Thymus (tissue), 11 donors: ENCODE data around the gene QKI. TPM values are rescaled to one million over a fixed set of nuclear protein-coding genes. Genes with fewer than 3 reads are reported as not detected.

ENCODE experiments used
- DNase-seq, 9 donors: peaks; one replicate each; pipeline ENCODE4 v3.0.0-alpha.2; 2013; ENCODE audit warnings: low spot score in 9 of 9, low read depth in 6 of 9, missing footprints in 1 of 9
- H3K27ac ChIP-seq, 2 donors: one replicate each; pipeline ENCODE4 v1.5.1; 2013; ENCODE audit warnings: control low read depth in 1 of 2, low read depth in 1 of 2, low read length in 1 of 2, mild to moderate bottlenecking in 1 of 2, moderate library complexity in 1 of 2
- H3K27me3 ChIP-seq, 2 donors: one replicate each; pipeline ENCODE4 v1.5.1; 2013; ENCODE audit warnings: low read length in 1 of 2; ENCODE audit not compliant: control insufficient read depth in 2 of 2, insufficient read depth in 1 of 2
- H3K36me3 ChIP-seq, 2 donors: one replicate each; pipeline ENCODE4 v1.5.1; 2013; ENCODE audit warnings: low read length in 1 of 2, mild to moderate bottlenecking in 1 of 2, moderate library complexity in 1 of 2; ENCODE audit not compliant: control insufficient read depth in 2 of 2, insufficient read depth in 2 of 2
- H3K4me1 ChIP-seq, 2 donors: one replicate each; pipeline ENCODE4 v1.5.1; 2013; ENCODE audit warnings: low read length in 2 of 2; ENCODE audit not compliant: control insufficient read depth in 2 of 2, insufficient read depth in 2 of 2
- H3K4me3 ChIP-seq, 2 donors: one replicate each; pipeline ENCODE4 v1.5.1; 2013; ENCODE audit warnings: low read length in 2 of 2, control low read depth in 1 of 2, mild to moderate bottlenecking in 1 of 2
- H3K9me3 ChIP-seq, 2 donors: one replicate each; pipeline ENCODE4 v1.5.1; 2013; ENCODE audit warnings: low read length in 1 of 2, mild to moderate bottlenecking in 1 of 2; ENCODE audit not compliant: control insufficient read depth in 2 of 2, insufficient read depth in 1 of 2
- WGBS: extraction: QIAGEN DNeasy Blood & Tissue Kit; methylation state at CpG from one replicate; pipeline ENCODE4 v1.1.7; 2013; 5-methylcytosine and 5-hydroxymethylcytosine counted together
- polyA plus RNA-seq: library from polyadenylated mRNA; stranded (reverse); fragments of 200-250 nt; gene quantifications from one replicate; pipeline ENCODE4 v1.2.3, GENCODE V29; 2013
- total RNA-seq: library from RNA; stranded (reverse); fragments of 120-200 nt; gene quantifications from one replicate; pipeline ENCODE4 v1.2.4, GENCODE V29; 2013
- donor health status: healthy.

QKI gene
- total and polyA plus RNA-seq, 2 donors: 23.5 to 80.1 TPM

DNA sequence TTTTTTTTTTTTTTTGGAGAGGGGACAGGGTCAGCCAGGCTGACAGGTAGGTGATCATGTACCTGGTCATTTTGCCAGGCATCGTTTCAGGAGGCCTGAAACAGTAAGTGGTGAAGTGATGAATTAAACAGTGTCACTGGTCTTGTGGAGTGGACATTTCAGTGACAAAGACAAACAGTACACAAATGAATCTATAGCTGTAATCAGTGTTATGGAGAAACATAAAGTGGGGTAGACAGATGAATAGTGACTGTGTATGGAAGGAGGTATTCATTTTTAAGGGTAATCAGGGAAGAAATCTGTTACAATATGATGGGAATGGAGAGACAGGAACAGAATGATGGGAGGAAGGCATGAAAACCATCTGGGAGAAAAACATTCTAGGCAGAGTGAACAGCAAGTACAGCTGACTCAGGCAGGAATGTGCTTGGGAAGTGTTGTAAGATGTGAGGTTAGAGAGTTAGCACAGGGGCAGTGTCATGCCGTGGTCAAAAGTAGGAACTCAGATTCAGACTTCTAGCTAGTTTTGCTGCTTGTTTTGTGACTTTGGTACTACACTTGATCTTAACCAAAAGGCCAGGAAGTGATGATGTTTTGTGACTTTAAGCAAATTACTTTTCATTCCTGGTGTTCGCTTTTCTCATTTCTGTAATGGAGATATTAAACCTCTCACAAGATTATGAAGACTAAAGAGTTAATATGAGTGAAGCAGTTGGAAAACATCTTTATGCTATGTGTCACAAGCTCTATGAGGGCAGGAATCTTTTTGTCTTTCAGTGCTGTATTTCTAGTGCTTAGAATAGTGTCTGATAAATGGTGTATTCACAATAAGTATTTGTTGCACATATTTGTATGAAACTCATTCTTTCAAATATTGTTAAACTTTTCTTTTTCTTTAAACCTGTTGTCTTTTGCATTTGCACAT lies 43.4 kb downstream of the QKI start:
- H3K4me3 ChIP-seq: no peak overlapping the region
- peak overlapping the region in 1 of 2 donors; percentile 65 for H3K27ac ChIP-seq
- H3K4me1 ChIP-seq: peaks cover 6 to 11% of the 10 kb centered on the region in 2 donors
- WGBS: 85% methylated on average over 3 of the region's 3 CpGs
- peaks cover 3 to 6% of the 10 kb centered on the region in 2 donors for H3K36me3 ChIP-seq
- H3K27me3 ChIP-seq: no peaks in the 10 kb centered on the region
- DNase-seq: peak in 1 of 9 donors; percentile 39
- no peaks in the 10 kb centered on the region for H3K9me3 ChIP-seq

DNA sequence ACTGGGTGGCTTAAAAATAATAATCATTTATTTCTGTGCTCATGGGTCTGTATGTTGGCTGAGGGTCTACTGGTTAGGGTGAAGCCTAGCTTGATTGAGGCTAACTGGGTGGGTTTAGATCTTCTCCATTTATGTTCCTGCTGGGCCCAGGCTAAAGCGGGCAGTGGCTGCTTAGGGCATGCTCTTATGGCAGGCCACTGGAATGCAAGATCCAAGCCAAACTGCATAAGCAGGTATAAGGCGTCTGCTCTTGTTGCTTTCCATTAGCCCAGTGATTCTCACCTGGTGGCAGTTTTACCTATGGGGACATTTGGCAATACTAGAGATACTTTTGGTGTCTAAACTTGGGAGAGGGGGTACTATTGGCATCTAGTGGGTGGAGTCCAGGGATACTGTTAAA lies 44.5 kb downstream of the QKI start:
- H3K4me3 ChIP-seq: no peak overlapping the region
- WGBS: 97% methylated on average over 2 of the region's 2 CpGs
- no peaks in the 10 kb centered on the region for H3K27me3 ChIP-seq
- peaks cover 3 to 6% of the 10 kb centered on the region in 2 donors for H3K36me3 ChIP-seq
- peaks cover 6 to 11% of the 10 kb centered on the region in 2 donors for H3K4me1 ChIP-seq
- peak overlapping the region in 1 of 2 donors; percentile 31 for H3K27ac ChIP-seq
- H3K9me3 ChIP-seq: no peaks in the 10 kb centered on the region
- DNase-seq: no peak

DNA sequence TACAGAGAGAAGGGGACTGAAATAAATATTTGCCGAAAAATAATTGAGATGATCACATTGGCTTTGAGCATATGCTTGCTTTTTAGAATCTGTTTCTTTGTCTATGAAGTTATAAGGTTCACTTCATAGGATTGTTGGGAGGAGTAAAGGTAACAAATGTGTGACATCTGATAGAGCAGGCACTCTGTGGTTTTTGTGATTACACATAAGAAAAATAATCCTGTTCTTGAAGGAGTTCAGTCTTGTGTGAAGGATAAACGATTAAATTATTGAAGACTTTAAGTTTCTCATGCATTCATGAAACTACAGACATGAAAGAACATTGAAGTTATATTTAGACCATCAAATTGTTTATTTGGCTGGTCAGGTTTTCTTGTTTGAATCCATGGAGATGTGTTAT lies 45.0 kb downstream of the QKI start:
- no peak for DNase-seq
- no peak overlapping the region for H3K27ac ChIP-seq
- 87% methylated on average over 2 of the region's 2 CpGs for WGBS
- H3K4me3 ChIP-seq: no peak overlapping the region
- peaks cover 3 to 6% of the 10 kb centered on the region in 2 donors for H3K36me3 ChIP-seq
- no peaks in the 10 kb centered on the region for H3K27me3 ChIP-seq
- peaks cover 6 to 11% of the 10 kb centered on the region in 2 donors for H3K4me1 ChIP-seq
- H3K9me3 ChIP-seq: no peaks in the 10 kb centered on the region

DNA sequence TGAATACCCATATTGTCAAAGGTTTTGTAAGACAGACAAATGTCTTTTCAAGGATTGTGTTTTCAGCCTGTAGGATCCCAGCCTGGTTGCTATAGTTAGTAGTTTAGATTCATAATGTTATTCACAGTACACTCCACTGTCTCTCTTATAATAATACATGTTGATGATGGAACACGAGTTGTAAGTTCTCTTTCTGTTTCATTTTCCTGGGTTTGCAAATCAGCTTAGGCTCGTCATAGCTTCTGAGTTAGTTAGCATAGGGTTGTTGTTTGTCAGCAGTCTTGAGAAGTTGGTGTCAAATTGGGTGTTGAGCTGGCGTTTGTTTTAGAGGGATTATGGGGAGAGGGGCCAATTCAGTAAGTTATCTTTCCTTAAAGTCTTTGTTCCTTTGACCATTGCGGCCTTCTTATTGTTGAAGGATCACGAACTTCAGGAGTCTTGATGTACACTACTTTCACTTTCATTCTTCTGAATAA lies 45.8 kb downstream of the QKI start:
- WGBS: 51% methylated on average over 5 of the region's 5 CpGs
- Histone ChIP-seq H3K4me3 (peak overlapping the region; percentile 11 to 47), H3K9me3 (no peaks in the 10 kb centered on the region), H3K4me1 (peaks cover 6 to 11% of the 10 kb centered on the region in 2 donors), H3K36me3 (peaks cover 3 to 6% of the 10 kb centered on the region in 2 donors), H3K27me3 (no peaks in the 10 kb centered on the region), H3K27ac (peak overlapping the region; percentile 62 to 74)
- peak in 7 of 9 donors; percentile 3 to 60 (median 21) for DNase-seq

DNA sequence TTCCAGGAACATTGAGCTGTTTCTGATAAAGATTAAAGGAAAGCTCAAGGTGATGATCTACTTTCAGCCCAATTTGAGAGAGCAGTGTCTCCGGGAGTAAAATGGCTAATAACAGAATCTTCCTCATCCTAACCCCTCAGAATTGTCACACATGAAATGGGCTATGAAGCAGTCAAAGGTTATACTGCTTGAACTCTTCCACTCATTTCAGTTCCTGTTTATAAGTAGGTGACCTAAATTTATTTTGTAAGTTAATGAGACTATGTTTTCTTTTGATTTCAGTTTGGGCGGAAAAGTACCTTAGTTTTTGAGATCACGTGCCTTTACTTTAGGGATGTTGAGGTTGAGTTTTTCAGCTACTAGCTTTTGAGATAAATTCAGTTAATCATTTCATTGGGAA lies 47.2 kb downstream of the QKI start:
- Histone ChIP-seq H3K27me3 (no peaks in the 10 kb centered on the region), H3K4me3 (no peak overlapping the region), H3K4me1 (peaks cover 6 to 11% of the 10 kb centered on the region in 2 donors), H3K9me3 (no peaks in the 10 kb centered on the region), H3K36me3 (peaks cover 0 to 6% of the 10 kb centered on the region in 2 donors), H3K27ac (no peak overlapping the region)
- 94% methylated on average over 3 of the region's 3 CpGs for WGBS
- no peak for DNase-seq

DNA sequence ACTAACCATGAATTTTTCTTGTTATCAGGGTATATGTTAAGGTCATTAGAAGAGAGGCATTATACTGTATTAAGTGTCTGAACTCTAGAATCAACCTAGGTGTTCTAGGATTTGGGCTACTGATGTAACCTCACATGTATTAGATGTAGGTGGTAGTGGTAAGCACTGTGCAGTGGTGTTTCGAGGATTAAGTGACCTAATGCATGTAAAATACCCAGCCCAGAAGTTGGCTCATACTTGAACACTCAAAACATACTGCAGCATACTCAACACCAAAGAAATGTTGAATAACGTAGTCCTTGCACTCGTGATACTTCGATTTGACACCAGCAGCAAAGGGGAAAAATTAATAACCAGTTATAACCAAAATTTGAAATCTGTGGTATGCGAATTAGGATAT lies 48.7 kb downstream of the QKI start:
- no peak overlapping the region for H3K4me3 ChIP-seq
- no peaks in the 10 kb centered on the region for H3K9me3 ChIP-seq
- no peaks in the 10 kb centered on the region for H3K27me3 ChIP-seq
- WGBS: 97% methylated on average over 5 of the region's 5 CpGs
- H3K4me1 ChIP-seq: peaks cover 6 to 11% of the 10 kb centered on the region in 2 donors
- DNase-seq: no peak
- H3K36me3 ChIP-seq: no peaks in the 10 kb centered on the region
- H3K27ac ChIP-seq: no peak overlapping the region

DNA sequence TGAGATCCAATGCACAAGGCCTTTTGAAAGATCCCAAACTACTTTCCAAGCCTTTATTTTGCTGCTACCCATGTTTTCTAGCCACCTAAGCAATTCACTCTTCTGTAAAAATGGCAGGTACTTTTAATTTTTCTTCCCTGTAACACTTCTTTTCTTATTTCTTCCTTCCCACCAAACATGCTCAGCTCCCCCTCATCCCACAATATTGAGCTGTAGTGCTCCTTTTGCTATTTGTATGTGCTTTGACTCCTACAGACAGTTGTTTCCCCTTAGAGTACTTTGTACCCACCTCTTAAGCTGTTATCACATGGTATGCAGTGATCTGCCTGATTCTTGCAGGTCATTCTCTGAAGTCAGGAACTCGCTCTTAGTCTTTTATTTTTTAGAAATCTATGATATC lies 49.3 kb downstream of the QKI start:
- H3K27me3 ChIP-seq: no peaks in the 10 kb centered on the region
- H3K36me3 ChIP-seq: no peaks in the 10 kb centered on the region
- no peak for DNase-seq
- peaks cover 6 to 11% of the 10 kb centered on the region in 2 donors for H3K4me1 ChIP-seq
- WGBS: 98% methylated on average over 1 of the region's 1 CpG
- H3K4me3 ChIP-seq: no peak overlapping the region
- no peak overlapping the region for H3K27ac ChIP-seq
- H3K9me3 ChIP-seq: no peaks in the 10 kb centered on the region

DNA sequence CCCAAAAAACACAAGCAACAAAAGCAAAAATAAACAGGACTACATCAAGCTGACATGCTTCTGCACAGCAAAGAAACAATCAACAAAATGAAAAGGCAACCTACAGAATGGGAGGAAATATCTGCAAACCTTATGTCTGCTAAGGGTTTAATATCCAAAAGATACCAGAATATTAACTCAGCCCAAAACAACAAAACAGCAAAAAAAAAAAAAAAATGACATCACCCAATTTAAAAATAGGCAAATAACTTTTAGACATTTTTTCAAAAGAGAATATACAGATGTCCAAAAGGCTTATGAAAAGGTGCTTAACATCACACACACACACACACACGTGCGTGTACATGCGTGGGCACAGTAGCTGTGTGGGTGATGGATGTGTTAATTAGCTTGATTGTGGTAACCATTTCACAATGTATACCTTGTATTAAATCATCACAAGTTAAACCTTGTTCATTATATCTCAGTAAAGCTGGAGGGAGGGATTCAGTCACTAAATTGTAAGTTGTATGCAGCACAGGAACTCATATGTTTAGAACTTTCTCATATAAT lies 52.4 kb downstream of the QKI start:
- Histone ChIP-seq H3K27me3 (no peaks in the 10 kb centered on the region), H3K9me3 (peaks cover 2 to 3% of the 10 kb centered on the region in 2 donors), H3K4me1 (no peaks in the 10 kb centered on the region), H3K4me3 (no peak overlapping the region), H3K27ac (no peak overlapping the region), H3K36me3 (peaks cover 0 to 3% of the 10 kb centered on the region in 2 donors)
- DNase-seq: no peak
- 95% methylated on average over 3 of the region's 3 CpGs for WGBS

DNA sequence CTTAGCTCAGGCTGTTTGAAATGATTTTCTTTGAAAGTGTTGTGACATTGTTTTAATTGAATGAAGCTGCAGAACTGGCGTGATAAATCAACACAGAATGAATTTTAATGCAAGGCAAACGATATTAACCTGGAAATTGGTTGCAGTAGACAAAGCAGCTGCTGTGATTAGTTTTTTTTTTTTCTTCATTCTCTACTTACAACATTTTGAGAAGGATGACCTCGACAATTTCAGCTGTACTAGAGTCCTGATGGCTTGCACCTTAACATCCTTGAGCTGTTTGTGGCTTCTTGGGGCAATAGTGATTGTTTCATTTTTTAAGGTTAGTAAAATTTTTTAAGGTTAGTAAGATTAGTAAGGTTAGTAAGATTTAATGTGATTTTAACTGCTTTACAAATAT lies 54.2 kb downstream of the QKI start:
- DNase-seq: no peak

More for the DNA sequence above, 54.2 kb downstream of the QKI start:
- no peak overlapping the region for H3K27ac ChIP-seq
- no peak overlapping the region for H3K4me3 ChIP-seq
- peaks cover 2 to 3% of the 10 kb centered on the region in 2 donors for H3K9me3 ChIP-seq
- H3K4me1 ChIP-seq: no peaks in the 10 kb centered on the region
- WGBS: 93% methylated on average over 3 of the region's 3 CpGs
- H3K36me3 ChIP-seq: peaks cover 0 to 3% of the 10 kb centered on the region in 2 donors
- H3K27me3 ChIP-seq: no peaks in the 10 kb centered on the region
